Fibroblast of lung (primary cell): ENCODE results near the gene TAS1R2.

Experiments
- CTCF ChIP-seq, 2 donors: IDR thresholded peaks in 1 of 2; conservative IDR thresholded peaks in 1 of 2; 1 replicate in 1 of 2; 2 replicates in 1 of 2; pipeline ENCODE4 v1.5.1; 2011 to 2012; ENCODE audit warnings: low read length in 2 of 2, control low read depth in 1 of 2, inconsistent platforms in 1 of 2, low read depth in 1 of 2, mild to moderate bottlenecking in 1 of 2
- EZH2 ChIP-seq: IDR thresholded peaks from 2 replicates; pipeline ENCODE4 v1.5.1; 2012; ENCODE audit warnings: low read length, control low read depth, mild to moderate bottlenecking; ENCODE audit errors: missing control alignments

GRCh38 chr1:18891426-18891780 lies 31.9 kb upstream of the TAS1R2 start:
- TF ChIP-seq CTCF (conservative IDR thresholded peaks at IDR 0.05 in 1 of 2, IDR thresholded peaks at IDR 0.05 in 1 of 2; ENCODE audit: low read depth in 1 of 2, low read length in 2 of 2) (no peak), EZH2 (no peak)
